ENCODE data around the gene NTM.

NTM gene

GRCh38 chr11:132137289-132137980 is 767.0 kb downstream of the NTM start:
- no peak overlapping the region for H3K4me3 ChIP-seq (ENCODE audit: low read depth, low read length)
- no peak for DNase-seq (ENCODE audit: low read depth)

DNA sequence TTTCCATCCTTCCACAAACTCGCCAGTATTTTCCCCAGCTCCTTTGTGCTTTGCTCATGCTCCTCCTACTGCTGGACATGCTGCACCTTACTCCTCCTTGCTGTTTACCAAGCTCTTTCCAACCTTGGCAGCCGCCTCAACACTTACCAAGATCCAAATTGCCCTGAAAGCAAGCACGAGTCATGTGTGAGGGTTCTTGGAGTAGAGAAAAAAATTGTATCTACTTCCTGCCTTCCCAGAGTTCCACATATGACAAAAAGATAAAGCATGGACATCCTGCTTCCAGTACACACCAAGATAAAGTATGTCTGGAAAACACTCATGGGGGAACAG is 767.5 kb downstream of the NTM start:
- DNase-seq (ENCODE audit: low read depth): no peak
- H3K4me3 ChIP-seq (ENCODE audit: low read depth, low read length): no peak overlapping the region

DNA sequence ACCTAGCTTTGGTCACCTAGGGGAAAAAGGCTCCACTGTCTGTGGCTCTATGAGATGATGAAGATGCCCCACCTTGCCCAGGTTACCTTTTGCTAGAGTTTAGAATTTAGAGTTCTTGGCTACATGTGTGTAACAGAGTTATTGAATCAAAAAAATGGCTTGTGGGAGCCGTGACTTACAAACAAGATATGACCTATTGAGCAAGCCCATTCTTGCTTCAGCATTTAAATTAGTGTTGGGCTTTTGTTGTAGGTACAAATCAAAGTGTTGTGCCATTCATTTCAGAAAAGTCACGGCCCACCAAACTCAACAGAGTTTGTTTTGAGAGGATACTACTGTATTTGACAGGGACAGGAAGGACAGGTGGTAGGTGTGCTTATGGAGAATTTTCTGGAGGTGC is 768.8 kb downstream of the NTM start:
- no peak overlapping the region for H3K4me3 ChIP-seq (ENCODE audit: low read depth, low read length)
- DNase-seq (ENCODE audit: low read depth): no peak

DNA sequence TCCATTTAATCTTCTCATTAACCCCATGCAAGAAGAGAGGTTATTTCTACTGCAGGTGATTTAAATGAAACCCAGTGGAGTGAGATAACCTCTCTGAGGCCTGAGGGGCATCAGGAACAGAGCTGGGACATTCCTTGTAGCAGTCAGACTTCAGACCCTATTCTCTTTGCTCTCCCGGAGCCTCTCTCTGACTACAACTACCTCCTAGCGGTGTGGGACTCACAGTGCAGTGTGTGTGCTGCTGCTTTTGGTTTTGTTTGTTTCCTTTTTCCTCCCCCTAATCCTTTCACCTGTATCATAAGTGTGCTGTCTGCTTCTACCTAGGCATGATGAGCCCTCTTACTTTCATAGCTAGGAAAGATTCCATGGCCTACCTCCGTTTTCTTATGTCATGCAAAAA is 769.6 kb downstream of the NTM start:
- no peak for DNase-seq (ENCODE audit: low read depth)

GRCh38 chr11:132142121-132142520 is 771.7 kb downstream of the NTM start:
- no peak overlapping the region for H3K4me3 ChIP-seq (ENCODE audit: low read depth, low read length)
- DNase-seq (ENCODE audit: low read depth): no peak

More for the DNA sequence above, 769.6 kb downstream of the NTM start:
- H3K4me3 ChIP-seq (ENCODE audit: low read depth, low read length): no peak overlapping the region

- no peak for DNase-seq (ENCODE audit: low read depth)
- no peak overlapping the region for H3K4me3 ChIP-seq (ENCODE audit: low read depth, low read length)
Measured at GRCh38 chr11:132142554-132142953, 772.1 kb downstream of the NTM start.

DNA sequence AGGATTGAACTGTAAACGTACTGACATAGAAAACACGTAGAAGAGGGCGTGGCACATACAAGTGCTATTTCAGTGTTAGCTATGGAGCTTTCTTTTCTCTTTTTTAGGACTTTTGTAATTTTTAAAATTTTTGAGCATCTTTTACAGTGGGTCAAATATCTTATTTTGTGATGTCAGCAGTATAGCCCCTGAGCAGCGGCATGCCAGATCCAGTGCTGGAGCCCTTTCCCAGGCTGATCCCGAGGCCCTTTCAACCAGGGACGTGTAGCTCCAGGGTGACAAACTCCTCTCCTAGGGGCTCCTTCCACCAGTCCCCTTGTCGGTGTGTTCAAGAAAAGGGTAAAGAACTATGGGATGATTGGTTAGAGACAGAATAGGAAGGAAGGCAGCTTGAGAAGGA is 777.0 kb downstream of the NTM start:
- no peak overlapping the region for H3K4me3 ChIP-seq (ENCODE audit: low read depth, low read length)
- no peak for DNase-seq (ENCODE audit: low read depth)

DNA sequence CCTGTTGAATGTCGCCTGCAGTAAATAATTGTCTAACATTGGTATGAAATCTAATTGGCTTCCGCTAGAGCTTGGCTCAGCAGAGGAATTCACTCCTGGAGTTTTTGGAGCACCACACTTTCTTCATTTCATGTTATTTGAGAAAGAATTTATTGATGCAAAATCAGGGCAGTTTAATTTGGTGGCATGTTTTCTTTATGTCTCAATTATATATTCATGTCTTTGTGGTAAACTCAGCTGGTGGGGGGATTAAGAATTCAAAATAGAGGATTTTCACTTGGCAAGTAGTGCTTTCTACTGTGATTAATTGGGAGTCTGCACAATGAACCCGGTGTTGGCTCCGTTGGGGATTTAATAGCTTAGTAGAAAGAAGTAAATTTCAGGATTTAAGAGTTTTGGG is 784.4 kb downstream of the NTM start:
- no peak overlapping the region for H3K4me3 ChIP-seq (ENCODE audit: low read depth, low read length)
- DNase-seq (ENCODE audit: low read depth): no peak

DNA sequence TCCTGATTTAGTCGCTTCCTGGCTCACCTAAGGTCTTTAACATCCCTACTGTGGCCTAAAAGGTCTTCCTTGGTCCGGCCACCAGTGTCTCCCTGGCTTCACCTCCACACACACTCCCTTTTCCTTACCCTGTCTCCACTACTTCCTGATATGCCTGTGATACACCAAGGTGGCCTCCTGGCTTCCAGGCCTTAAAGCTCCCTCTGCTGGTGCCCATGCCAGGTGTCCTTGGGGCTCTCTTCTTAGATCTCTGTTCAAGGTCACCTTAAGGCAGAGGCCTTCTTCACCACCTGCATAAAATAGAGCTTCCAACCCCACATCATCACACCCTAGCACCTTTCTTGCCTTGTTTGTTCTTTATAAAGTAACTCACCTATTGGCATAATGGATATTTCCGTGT is 787.7 kb downstream of the NTM start:
- no peak overlapping the region for H3K4me3 ChIP-seq (ENCODE audit: low read depth, low read length)
- DNase-seq (ENCODE audit: low read depth): no peak

DNA sequence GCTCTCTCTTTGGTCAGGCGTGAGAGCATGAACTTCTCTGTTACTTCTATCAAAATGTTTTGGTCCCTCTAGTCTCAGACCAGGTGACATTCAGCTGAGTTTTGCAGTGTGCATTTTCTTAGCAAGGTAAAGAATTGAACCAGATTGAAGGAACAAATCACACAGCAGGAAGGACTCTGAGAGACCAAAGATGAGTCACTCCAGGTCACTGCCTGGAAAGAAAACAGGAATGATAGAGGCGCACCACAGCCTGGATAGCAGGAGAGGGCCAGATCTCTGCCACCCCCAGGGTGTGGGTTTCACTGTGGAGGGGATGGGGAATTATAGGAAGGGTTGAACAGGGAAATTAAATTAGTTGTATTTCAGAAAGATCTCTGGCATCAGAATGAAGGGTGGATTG is 788.3 kb downstream of the NTM start:
- no peak overlapping the region for H3K4me3 ChIP-seq (ENCODE audit: low read depth, low read length)
- no peak for DNase-seq (ENCODE audit: low read depth)

GRCh38 chr11:132161403-132162078 is 791.1 kb downstream of the NTM start:
- no peak overlapping the region for H3K4me3 ChIP-seq (ENCODE audit: low read depth, low read length)
- no peak for DNase-seq (ENCODE audit: low read depth)

- no peak overlapping the region for H3K4me3 ChIP-seq (ENCODE audit: low read depth, low read length)
- DNase-seq (ENCODE audit: low read depth): no peak
Measured at GRCh38 chr11:132168344-132168981, 798.0 kb downstream of the NTM start.

GRCh38 chr11:132171031-132171430 is 800.6 kb downstream of the NTM start:
- DNase-seq (ENCODE audit: low read depth): no peak
- H3K4me3 ChIP-seq (ENCODE audit: low read depth, low read length): no peak overlapping the region

DNA sequence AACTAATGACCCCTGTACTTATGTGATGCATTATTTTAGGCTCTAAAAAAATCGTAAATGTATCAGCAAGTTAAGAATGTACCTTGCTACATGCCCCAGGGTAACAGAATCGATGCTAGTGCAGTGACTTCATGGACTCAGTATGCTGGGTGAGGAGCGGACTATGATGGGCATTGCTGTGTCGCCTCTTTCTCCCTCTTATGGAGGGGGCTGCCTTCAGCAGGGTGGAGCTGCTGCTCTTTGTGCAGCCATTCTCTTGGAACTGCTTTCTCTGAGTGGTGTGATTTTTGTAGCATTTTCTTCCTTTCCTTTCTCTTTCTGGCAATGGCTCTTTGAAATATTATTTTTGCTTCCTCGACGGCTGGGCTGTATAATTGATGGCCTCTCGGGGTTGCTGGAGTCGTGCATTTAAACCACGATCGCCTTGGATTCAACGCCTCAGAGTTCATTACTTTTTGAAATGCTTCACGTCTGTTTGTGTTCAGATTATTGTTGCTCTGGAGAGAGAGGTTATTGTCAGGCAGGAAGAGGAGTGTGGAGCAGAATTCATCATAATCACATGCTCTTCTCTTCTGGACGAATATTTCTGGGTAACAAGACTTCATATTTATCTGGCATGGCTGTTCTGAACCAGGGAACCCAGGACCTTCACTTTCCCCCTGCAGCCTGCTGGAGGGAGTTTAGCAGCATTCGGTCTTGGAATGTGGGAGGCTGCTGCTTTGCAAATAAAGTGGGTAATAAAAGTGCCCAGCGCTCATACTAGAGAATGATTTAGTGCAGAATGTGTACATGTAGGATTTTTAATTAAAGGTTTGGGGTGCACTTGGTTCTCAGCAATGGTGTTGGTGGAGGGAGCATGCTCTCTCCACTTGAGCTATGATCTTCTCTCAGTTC is 804.2 kb downstream of the NTM start:
- no peak overlapping the region for H3K4me3 ChIP-seq (ENCODE audit: low read depth, low read length)
- no peak for DNase-seq (ENCODE audit: low read depth)

DNA sequence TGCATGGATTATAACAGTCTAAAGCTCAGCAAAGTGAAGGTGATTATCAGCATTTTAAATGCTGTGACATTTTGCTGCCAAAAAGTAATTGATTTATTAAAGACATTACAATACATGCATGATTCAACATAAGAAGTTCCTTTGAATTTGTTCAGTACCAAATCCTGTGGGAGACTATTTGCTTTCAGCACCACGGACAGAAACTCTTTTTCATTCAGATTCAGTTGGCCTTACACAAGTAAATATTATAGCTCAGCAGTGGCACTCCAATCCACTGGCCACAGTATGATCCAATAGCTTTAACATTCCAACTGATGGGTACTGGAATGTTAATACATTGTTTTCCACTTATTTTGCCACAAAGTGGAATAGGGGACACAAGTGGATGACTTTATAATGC is 806.7 kb downstream of the NTM start:
- no peak overlapping the region for H3K4me3 ChIP-seq (ENCODE audit: low read depth, low read length)
- DNase-seq (ENCODE audit: low read depth): peak; percentile 20

- no peak overlapping the region for H3K4me3 ChIP-seq (ENCODE audit: low read depth, low read length)
- DNase-seq (ENCODE audit: low read depth): no peak
Measured at GRCh38 chr11:132184079-132184478, 813.7 kb downstream of the NTM start.

- H3K4me3 ChIP-seq (ENCODE audit: low read depth, low read length): no peak overlapping the region
- no peak for DNase-seq (ENCODE audit: low read depth)
Measured at GRCh38 chr11:132185726-132186592, 815.5 kb downstream of the NTM start.

DNA sequence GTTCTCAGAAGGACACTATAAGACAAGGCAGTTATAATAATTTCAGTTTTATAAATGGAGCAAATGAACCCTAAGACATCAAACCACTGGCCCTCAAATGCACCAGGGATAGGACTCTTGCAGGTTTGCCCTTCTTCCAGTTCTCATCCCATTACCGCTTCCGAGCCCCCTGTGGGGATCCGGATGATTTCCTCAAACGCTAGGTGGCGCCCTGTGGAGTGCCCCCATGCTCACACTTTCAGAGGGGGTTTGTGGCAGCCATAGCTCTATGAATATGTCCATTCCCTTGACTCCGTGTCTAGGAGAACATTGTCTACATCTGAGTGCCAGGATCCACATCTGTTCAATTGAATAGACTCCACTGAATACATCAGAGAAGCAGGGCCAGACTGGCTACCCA is 816.3 kb downstream of the NTM start:
- DNase-seq (ENCODE audit: low read depth): no peak
- H3K4me3 ChIP-seq (ENCODE audit: low read depth, low read length): no peak overlapping the region

GRCh38 chr11:132187386-132187785 is 817.0 kb downstream of the NTM start:
- DNase-seq (ENCODE audit: low read depth): no peak
- H3K4me3 ChIP-seq (ENCODE audit: low read depth, low read length): no peak overlapping the region

All from skeletal muscle cell (primary cell).